Stomach (tissue), 9 donors: ENCODE measurements around the gene IL18BP. TPM values are rescaled to one million over a fixed set of nuclear protein-coding genes. Genes with fewer than 3 reads are reported as not detected.

ENCODE experiments used
- DNase-seq, 2 donors: peaks; one replicate each; pipeline versions ENCODE4 v3.0.0 to v3.0.0-alpha.2; 2013 to 2019
- H3K27ac ChIP-seq, 5 donors: fragments of 200-600 bp in 4 of 5; sonication (generic) in 4 of 5; one replicate each; pipeline ENCODE4 v1.5.1; 2013 to 2019; ENCODE audit warnings: mild to moderate bottlenecking in 1 of 5, moderate library complexity in 1 of 5
- H3K27me3 ChIP-seq, 3 donors: fragments of 200-600 bp; sonication (generic); one replicate each; pipeline ENCODE4 v1.5.1; 2017 to 2019; ENCODE audit warnings: mixed run types in 1 of 3
- H3K36me3 ChIP-seq, 4 donors: fragments of 200-600 bp; sonication (generic); 1 replicate in 3 of 4; 2 replicates in 1 of 4; pipeline ENCODE4 v1.5.1; 2016 to 2019
- H3K4me1 ChIP-seq, 4 donors: fragments of 200-600 bp; sonication (generic); one replicate each; pipeline ENCODE4 v1.5.1; 2016 to 2019
- H3K4me3 ChIP-seq, 4 donors: fragments of 200-600 bp; sonication (generic) in 3 of 4; one replicate each; pipeline ENCODE4 v1.5.1; 2016 to 2019; ENCODE audit warnings: mild to moderate bottlenecking in 1 of 4
- H3K9me3 ChIP-seq, 4 donors: fragments of 200-600 bp; sonication (generic); one replicate each; pipeline ENCODE4 v1.5.1; 2016 to 2019
- CTCF ChIP-seq, 7 experiments: fragments of 450-650 bp in 4 of 7; fragments of 200-600 bp in 3 of 7; sonication (generic) in 3 of 7; IDR thresholded peaks; one replicate each; pipeline ENCODE4 v1.5.1; 2016 to 2019; ENCODE audit warnings: antibody characterized with exemption in 7 of 7, control low read depth in 2 of 7, mild to moderate bottlenecking in 1 of 7
- EP300 ChIP-seq: sonication (generic); formaldehyde crosslinking; IDR thresholded peaks from one replicate; pipeline ENCODE4 v1.6.1; 2017; ENCODE audit warnings: antibody characterized with exemption
- POLR2A ChIP-seq, 4 donors: fragments of 450-650 bp; IDR thresholded peaks; one replicate each; pipeline ENCODE4 v1.6.1; 2016; ENCODE audit warnings: antibody characterized with exemption in 4 of 4, control low read depth in 2 of 4, mild to moderate bottlenecking in 1 of 4, moderate library complexity in 1 of 4
- POLR2AphosphoS5 ChIP-seq, 3 donors: sonication (generic); formaldehyde crosslinking; IDR thresholded peaks; one replicate each; pipeline ENCODE4 v1.6.1; 2016; ENCODE audit warnings: antibody characterized with exemption in 3 of 3
- WGBS, 5 donors: extraction: QIAGEN DNeasy Blood & Tissue Kit in 3 of 5; methylation state at CpG; one replicate each; pipeline versions ENCODE4 v1.1.5 to v1.1.7; 2013 to 2018; 5-methylcytosine and 5-hydroxymethylcytosine counted together
- intact Hi-C: fragments of 100-400 bp; cut with DNase I; formaldehyde crosslinking; loops from one replicate; pipeline ENCODE4 v1.15.1; 2023; ENCODE audit warnings: low total_unique reads
- polyA plus RNA-seq, 3 donors: library from polyadenylated mRNA; stranded (reverse); fragments of 200-250 nt; gene quantifications; one replicate each; pipeline ENCODE4 v1.2.3, GENCODE V29; 2013
- total RNA-seq, 5 donors: library from RNA; depleted of rRNA; stranded (reverse); fragments of >200 nt; gene quantifications; one replicate each; pipeline versions ENCODE4 v1.1.0 to v1.2.3, GENCODE V29; 2014 to 2016
- donor health status: healthy with polysubstance abuse.
- donor health status: Bipolar disorder and iron deficiency.
- donor health status: healthy.

Gene IL18BP
- total and polyA plus RNA-seq, 8 donors: 2.0 to 14.8 (median 5.7) TPM

- 84 to 92% (median 89%) methylated on average over 3 of the region's 3 CpGs for WGBS, 5 donors
- no peak for DNase-seq
- TF ChIP-seq CTCF (IDR thresholded peaks at IDR 0.05) (no peak), POLR2AphosphoS5 (IDR thresholded peaks at IDR 0.05) (no peak), POLR2A (IDR thresholded peaks at IDR 0.05) (no peak)
- Histone ChIP-seq H3K27ac (no peak overlapping the region), H3K36me3 (peaks cover 4 to 47% (median 41%) of the 10 kb centered on the region in 4 donors), H3K9me3 (no peaks in the 10 kb centered on the region), H3K27me3 (no peaks in the 10 kb centered on the region), H3K4me3 (no peak overlapping the region), H3K4me1 (peaks cover 0 to 18% (median 6%) of the 10 kb centered on the region in 4 donors)
- intact Hi-C loops: no loop called here
Observed at GRCh38 chr11:71991494-71991893, 7.2 kb upstream of the IL18BP start.

- H3K27ac ChIP-seq: no peak overlapping the region
- H3K27me3 ChIP-seq: no peaks in the 10 kb centered on the region
- no peaks in the 10 kb centered on the region for H3K9me3 ChIP-seq
- H3K4me1 ChIP-seq: peaks cover 0 to 13% (median 4%) of the 10 kb centered on the region in 4 donors
- H3K4me3 ChIP-seq: no peak overlapping the region
- 79 to 89% (median 87%) methylated on average over 3 of the region's 3 CpGs for WGBS, 5 donors
- DNase-seq: no peak
- H3K36me3 ChIP-seq: peaks cover 4 to 43% (median 40%) of the 10 kb centered on the region in 4 donors
- TF ChIP-seq POLR2A (IDR thresholded peaks at IDR 0.05) (no peak), CTCF (IDR thresholded peaks at IDR 0.05) (no peak), POLR2AphosphoS5 (IDR thresholded peaks at IDR 0.05) (no peak), EP300 (no peak)
- intact Hi-C loops: no loop called here
Observed at GRCh38 chr11:71992136-71992730, 6.5 kb upstream of the IL18BP start.

GRCh38 chr11:71994786-71995185, 3.9 kb upstream of the IL18BP start:
- TF ChIP-seq POLR2A (IDR thresholded peaks at IDR 0.05) (no peak), EP300 (no peak)
- Histone ChIP-seq H3K27ac (no peak overlapping the region), H3K9me3 (no peaks in the 10 kb centered on the region), H3K4me1 (peaks cover 9 to 16% (median 13%) of the 10 kb centered on the region in 4 donors), H3K27me3 (no peaks in the 10 kb centered on the region), H3K36me3 (peaks cover 4 to 38% (median 32%) of the 10 kb centered on the region in 4 donors), H3K4me3 (no peak overlapping the region)
- WGBS, 5 donors: 84 to 92% (median 87%) methylated on average over 3 of the region's 3 CpGs
- no peak for DNase-seq
- intact Hi-C loops: no loop called here

- H3K4me3 ChIP-seq: no peak overlapping the region
- intact Hi-C loops: no loop called here
- 70 to 97% (median 94%) methylated on average over 3 of the region's 3 CpGs for WGBS, 5 donors
Observed at GRCh38 chr11:71995726-71996291, 2.9 kb upstream of the IL18BP start.

More at GRCh38 chr11:71995726-71996291, 2.9 kb upstream of the IL18BP start:
- no peak for DNase-seq
- Histone ChIP-seq H3K9me3 (no peaks in the 10 kb centered on the region), H3K27me3 (no peaks in the 10 kb centered on the region), H3K36me3 (peaks cover 1 to 38% (median 28%) of the 10 kb centered on the region in 4 donors), H3K27ac (no peak overlapping the region), H3K4me1 (peaks cover 15 to 26% (median 24%) of the 10 kb centered on the region in 4 donors)
- TF ChIP-seq POLR2AphosphoS5 (IDR thresholded peaks at IDR 0.05) (no peak), EP300 (no peak), POLR2A (IDR thresholded peaks at IDR 0.05) (no peak), CTCF (IDR thresholded peaks at IDR 0.05) (no peak)
